Parathyroid adenoma (tissue), 2 donors: ENCODE measurements around the gene LRRTM3.

Experiments used
- H2AFZ ChIP-seq: fragments of 300-600 bp; sonication (generic); one replicate; pipeline ENCODE4 v1.7.0; 2017; ENCODE audit warnings: antibody characterized with exemption, mild to moderate bottlenecking
- H3K27ac ChIP-seq: fragments of 300-600 bp; sonication (generic); one replicate; pipeline ENCODE4 v1.7.0; 2017
- H3K27me3 ChIP-seq: fragments of 300-600 bp; sonication (generic); one replicate; pipeline ENCODE4 v1.7.0; 2017; ENCODE audit warnings: low read length; ENCODE audit not compliant: control insufficient read depth, insufficient read depth
- H3K36me3 ChIP-seq: fragments of 300-600 bp; sonication (generic); one replicate; pipeline ENCODE4 v1.7.0; 2017; ENCODE audit warnings: low read length; ENCODE audit not compliant: control insufficient read depth, insufficient read depth
- H3K4me1 ChIP-seq: fragments of 300-600 bp; sonication (generic); one replicate; pipeline ENCODE4 v1.7.0; 2017; ENCODE audit warnings: control low read depth
- H3K4me2 ChIP-seq: fragments of 300-600 bp; sonication (generic); one replicate; pipeline ENCODE4 v1.7.0; 2017; ENCODE audit warnings: low read length
- H3K4me3 ChIP-seq: fragments of 300-600 bp; sonication (generic); one replicate; pipeline ENCODE4 v1.7.0; 2017; ENCODE audit warnings: low read depth, low read length
- H3K79me2 ChIP-seq: fragments of 300-600 bp; sonication (generic); one replicate; pipeline ENCODE4 v1.7.0; 2017; ENCODE audit warnings: control low read depth
- H3K9ac ChIP-seq: fragments of 300-600 bp; sonication (generic); one replicate; pipeline ENCODE4 v1.7.0; 2017; ENCODE audit warnings: mild to moderate bottlenecking
- H3K9me3 ChIP-seq: fragments of 300-600 bp; sonication (generic); one replicate; pipeline ENCODE4 v1.7.0; 2017; ENCODE audit warnings: low read length; ENCODE audit not compliant: control insufficient read depth
- TF ChIP-seq, protein P1 (sequence below): fragments of 300-600 bp; sonication (generic); IDR thresholded peaks from one replicate; pipeline ENCODE4 v1.7.0; 2017; ENCODE audit warnings: antibody characterized with exemption, mild to moderate bottlenecking
- donor health status: primary hyperparathyroidism.

The LRRTM3 gene

DNA sequence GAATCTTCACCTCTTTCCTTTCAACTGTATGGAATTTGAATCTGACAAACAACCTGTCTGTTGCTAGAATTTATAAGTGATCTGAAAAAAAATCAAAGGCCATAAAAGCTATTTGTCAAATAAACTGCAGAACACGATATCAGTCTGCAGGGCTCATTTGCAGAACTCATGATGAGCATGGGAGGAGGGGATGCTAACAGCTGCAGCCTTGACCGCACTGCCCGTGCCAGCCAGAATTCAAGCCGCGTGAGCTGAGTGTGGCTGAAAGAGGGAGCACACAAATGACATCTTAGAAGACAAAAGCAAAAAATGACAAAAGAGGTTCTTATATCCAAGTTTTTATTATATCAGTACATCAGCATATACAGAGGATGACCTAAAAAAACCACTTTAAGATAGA, 15.7 kb downstream of the LRRTM3 start:
- TF ChIP-seq, protein P1, sequence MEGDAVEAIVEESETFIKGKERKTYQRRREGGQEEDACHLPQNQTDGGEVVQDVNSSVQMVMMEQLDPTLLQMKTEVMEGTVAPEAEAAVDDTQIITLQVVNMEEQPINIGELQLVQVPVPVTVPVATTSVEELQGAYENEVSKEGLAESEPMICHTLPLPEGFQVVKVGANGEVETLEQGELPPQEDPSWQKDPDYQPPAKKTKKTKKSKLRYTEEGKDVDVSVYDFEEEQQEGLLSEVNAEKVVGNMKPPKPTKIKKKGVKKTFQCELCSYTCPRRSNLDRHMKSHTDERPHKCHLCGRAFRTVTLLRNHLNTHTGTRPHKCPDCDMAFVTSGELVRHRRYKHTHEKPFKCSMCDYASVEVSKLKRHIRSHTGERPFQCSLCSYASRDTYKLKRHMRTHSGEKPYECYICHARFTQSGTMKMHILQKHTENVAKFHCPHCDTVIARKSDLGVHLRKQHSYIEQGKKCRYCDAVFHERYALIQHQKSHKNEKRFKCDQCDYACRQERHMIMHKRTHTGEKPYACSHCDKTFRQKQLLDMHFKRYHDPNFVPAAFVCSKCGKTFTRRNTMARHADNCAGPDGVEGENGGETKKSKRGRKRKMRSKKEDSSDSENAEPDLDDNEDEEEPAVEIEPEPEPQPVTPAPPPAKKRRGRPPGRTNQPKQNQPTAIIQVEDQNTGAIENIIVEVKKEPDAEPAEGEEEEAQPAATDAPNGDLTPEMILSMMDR: no peak
- no peak overlapping the region for H2AFZ ChIP-seq
- no peaks in the 10 kb centered on the region for H3K79me2 ChIP-seq
- no peak overlapping the region for H3K27ac ChIP-seq
- H3K27me3 ChIP-seq: no peaks in the 10 kb centered on the region
- no peak overlapping the region for H3K9ac ChIP-seq
- no peak overlapping the region for H3K4me3 ChIP-seq
- no peaks in the 10 kb centered on the region for H3K36me3 ChIP-seq
- H3K4me2 ChIP-seq: no peak overlapping the region
- H3K4me1 ChIP-seq: no peaks in the 10 kb centered on the region
- H3K9me3 ChIP-seq: no peaks in the 10 kb centered on the region

GRCh38 chr10:66942407-66942806, 16.6 kb downstream of the LRRTM3 start:
- Histone ChIP-seq H3K36me3 (no peaks in the 10 kb centered on the region), H3K4me3 (no peak overlapping the region), H3K79me2 (no peaks in the 10 kb centered on the region), H3K4me2 (no peak overlapping the region), H3K9me3 (no peaks in the 10 kb centered on the region), H2AFZ (no peak overlapping the region), H3K4me1 (no peaks in the 10 kb centered on the region), H3K27ac (no peak overlapping the region), H3K9ac (no peak overlapping the region), H3K27me3 (no peaks in the 10 kb centered on the region)
- TF ChIP-seq, protein P1: no peak

DNA sequence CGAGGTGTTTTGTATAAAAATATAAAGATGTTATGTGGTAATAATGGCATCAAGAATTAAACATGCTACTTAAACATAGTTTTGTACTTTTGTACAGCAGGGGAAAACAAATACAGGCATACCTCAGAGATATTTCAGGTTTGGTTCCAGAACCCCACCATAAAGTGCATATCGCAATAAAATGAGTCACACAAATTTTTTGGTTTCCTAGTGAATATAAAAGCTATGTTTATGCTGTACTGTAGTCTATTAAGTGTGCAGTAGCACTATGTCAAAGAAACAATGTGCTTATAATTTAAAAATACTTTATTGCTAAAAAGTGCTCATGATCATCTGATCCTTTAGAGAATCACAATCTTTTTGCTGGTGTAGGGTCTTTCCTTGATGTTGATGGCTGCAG, 17.8 kb downstream of the LRRTM3 start:
- no peak overlapping the region for H2AFZ ChIP-seq
- H3K27ac ChIP-seq: no peak overlapping the region
- no peaks in the 10 kb centered on the region for H3K4me1 ChIP-seq
- no peak overlapping the region for H3K4me3 ChIP-seq
- H3K27me3 ChIP-seq: no peaks in the 10 kb centered on the region
- no peaks in the 10 kb centered on the region for H3K9me3 ChIP-seq
- no peaks in the 10 kb centered on the region for H3K79me2 ChIP-seq
- TF ChIP-seq, protein P1: no peak
- no peak overlapping the region for H3K4me2 ChIP-seq
- H3K36me3 ChIP-seq: no peaks in the 10 kb centered on the region
- no peak overlapping the region for H3K9ac ChIP-seq

GRCh38 chr10:66951896-66952295, 26.1 kb downstream of the LRRTM3 start:
- Histone ChIP-seq H3K9me3 (no peaks in the 10 kb centered on the region), H3K4me2 (no peak overlapping the region), H3K9ac (no peak overlapping the region), H2AFZ (no peak overlapping the region), H3K79me2 (no peaks in the 10 kb centered on the region), H3K27ac (no peak overlapping the region), H3K4me3 (no peak overlapping the region), H3K27me3 (no peaks in the 10 kb centered on the region), H3K4me1 (no peaks in the 10 kb centered on the region), H3K36me3 (peaks cover 3% of the 10 kb centered on the region)
- TF ChIP-seq, protein P1: no peak

DNA sequence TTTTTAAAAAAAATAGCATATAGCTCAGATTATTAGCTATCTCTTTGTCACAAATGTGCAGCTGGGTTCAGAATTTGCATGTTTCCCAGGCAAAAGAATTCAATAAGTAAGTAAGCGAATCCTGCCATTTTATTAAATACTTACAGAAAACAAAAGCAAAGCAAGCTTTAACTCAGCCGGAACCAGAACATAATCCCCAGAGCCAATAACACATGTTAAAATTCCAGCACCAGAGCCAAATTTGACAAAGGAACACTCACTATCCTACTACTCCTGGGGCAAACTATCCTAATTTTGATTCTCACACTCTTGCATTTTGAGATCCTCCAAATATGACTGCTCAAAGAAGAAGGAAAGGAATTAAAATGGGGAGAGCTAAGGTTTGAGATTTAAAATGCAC, 32.6 kb downstream of the LRRTM3 start:
- H2AFZ ChIP-seq: no peak overlapping the region
- no peak overlapping the region for H3K27ac ChIP-seq
- TF ChIP-seq, protein P1: no peak
- no peaks in the 10 kb centered on the region for H3K4me1 ChIP-seq
- H3K4me3 ChIP-seq: no peak overlapping the region
- H3K36me3 ChIP-seq: peaks cover 3% of the 10 kb centered on the region
- no peaks in the 10 kb centered on the region for H3K27me3 ChIP-seq
- no peaks in the 10 kb centered on the region for H3K9me3 ChIP-seq
- no peak overlapping the region for H3K9ac ChIP-seq
- H3K79me2 ChIP-seq: no peaks in the 10 kb centered on the region
- H3K4me2 ChIP-seq: no peak overlapping the region
